Astrocyte of the hippocampus (primary cell): ENCODE measurements around the gene DNAJB13.
"Not testable (repeated sequence)": the region's sequence is repeated elsewhere in the genome, so short reads cannot be mapped to it uniquely, and the experiment has no call there.

Source experiments
- DNase-seq: peaks from one replicate; pipeline ENCODE4 v3.0.0; 2011; ENCODE audit warnings: low read depth, low spot score

DNAJB13 gene

DNA sequence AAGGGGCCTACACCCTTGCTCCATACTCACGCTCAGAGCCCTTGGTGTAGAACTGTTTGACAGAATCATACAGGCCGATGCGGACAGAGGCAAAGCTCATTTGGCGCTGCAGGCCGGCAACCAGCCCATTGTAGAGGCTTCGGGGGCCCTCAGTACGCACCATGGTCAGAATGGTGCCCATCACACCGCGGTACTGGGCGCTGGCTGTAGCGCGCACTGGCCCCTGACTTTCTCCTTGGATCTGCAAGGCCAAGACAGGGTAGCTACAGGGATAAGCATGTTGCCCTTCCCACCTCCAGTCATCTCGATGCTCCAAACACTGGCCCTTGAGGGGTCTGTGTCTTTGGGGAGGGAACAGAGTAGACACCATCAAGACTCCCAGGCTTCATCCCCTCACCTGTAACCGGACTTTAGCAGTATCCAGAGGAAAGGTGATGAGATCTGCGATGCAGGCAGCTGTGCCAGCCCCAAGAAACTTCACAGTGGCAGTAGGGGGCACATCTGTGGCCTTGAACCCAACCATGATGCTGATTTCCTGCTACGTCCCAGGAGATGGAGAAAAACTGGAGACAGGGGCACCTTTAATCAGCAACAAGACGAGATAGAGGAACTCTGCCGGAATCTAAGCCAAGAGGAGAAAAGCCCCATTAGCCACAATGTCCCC, 27.2 kb downstream of the DNAJB13 start:
- DNase-seq = no peak

DNA sequence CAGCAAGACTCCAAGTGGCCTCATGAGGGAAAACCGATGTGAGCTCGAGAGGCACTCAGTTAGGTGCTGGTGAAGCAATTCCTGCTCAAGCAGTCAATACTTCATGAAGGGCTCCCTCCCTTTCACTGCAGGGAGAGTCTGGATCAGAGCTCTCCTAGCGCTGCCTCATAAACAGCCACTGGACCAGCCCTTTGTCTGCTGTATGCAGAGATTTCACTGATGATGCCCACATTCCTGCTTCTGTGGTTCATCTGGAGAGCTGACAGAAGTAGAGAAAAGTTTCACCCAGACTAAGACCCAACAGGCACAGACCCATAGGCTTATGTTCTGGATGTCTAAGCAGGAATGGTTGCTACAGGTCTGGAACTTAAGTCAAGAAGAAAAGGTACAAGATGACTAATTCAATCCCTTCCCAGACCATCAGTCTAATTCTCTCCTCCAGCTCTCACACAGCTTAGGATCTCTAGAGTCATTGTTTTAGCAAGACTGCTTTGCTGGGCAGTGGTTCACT, 27.8 kb downstream of the DNAJB13 start:
- DNase-seq = peak; percentile 48

DNA sequence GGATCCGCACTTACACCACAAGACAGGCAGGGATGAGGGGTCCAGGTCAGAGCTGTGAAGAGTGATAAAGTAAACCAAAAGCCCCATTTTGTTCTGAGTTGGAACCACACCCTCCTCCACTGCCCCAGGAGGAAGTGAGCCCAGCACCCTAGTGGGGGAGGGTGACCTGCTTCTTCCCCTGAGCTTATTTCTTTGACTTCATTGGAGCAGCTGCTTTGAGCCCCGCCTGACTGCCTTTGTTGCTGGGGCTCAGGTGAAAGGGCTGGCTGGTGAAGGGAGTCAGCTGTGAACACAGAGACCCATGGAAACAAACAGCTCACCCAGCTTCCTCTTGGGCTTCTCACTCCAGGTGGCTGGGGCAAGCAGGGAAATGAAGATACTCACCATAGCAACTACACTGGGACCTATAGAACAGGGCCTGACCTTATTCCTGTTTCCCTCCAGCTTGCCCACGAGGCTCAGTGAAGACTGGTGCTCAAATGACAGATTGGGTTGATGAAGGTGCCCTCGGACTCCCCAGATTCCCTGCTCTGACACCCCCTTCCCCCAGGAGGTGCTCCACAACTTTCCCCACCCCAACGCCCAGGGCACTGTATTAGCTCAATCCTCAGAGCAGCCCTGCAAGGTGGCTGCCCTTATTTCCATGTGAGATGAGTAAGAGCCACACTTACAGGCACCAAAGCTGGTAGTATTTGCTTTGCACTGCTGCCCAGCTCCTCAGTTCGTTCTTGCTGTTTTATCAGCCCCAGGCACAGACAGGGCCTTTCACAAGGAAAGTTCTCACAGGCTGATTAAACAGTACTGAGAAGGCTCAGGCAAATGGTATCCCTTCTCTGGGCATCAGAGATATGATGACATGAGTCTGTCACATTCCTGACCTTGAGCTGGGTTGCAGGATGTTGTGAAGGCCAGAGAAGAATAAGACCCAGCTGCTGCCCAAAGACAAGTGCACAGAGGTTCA, 29.5 kb downstream of the DNAJB13 start:
- no peak for DNase-seq

DNA sequence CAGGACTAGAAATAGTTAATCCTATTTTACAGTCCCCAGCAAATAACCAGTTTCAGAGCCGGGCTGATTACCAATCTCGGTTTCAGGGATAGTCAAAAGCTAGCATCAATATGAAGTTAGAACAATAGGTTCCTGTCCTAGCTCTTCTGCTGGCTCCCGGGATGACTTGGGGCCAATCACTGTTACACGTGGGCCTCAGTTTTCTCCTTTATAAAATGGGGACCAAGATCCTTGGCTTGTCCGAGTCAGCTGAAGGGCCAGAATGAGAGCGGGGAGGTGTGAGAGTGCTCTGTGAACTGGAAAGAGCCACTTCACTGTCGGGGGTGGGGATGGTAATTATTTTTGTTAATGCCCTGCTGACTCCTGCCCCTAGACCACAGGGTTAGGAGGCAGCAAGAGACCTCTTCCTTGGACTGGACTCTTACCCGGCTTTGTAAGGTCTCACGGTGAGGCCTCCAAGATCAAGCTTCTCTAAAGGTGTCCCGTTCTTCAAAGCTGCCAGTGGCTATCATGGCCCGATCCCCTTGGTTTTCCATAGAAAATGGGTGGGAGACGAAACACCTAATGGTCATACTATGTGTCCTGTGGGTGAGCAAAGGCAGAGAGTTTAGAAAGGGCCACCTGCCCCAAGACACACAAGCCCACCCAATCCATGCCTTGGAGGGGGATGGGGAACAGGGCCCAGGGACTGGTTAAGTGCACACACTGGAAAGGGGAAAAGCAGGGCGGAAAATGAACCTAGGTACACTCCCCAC, 30.4 kb downstream of the DNAJB13 start:
- DNase-seq = no peak

DNA sequence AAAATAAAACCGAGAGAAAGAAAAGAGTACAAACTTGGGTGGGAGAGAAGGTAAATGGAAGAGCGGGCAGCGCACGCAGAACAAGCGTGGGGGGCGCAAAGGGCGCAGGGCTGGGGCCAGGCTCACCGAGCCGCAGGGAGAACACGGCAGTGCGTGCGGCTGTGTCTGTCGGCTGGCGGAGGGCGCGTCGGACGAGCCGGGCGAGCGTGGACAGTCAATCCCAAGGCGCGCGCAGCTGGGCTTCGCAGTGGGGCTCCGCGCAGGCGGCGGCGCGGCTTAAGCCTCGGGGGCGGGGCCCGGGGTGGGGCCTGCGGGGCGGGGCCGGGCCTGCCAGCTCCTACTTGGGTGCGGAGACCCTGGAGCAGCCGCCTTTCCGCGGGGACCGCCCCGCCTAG, 31.8 kb downstream of the DNAJB13 start, which contains the start of gene UCP2:
UCP2 (minus strand) TSS at position 249 of the 395 bp plus-strand sequence. CDS start 4,465 bp downstream, outside the sequence.
- peak; percentile 78 for DNase-seq

DNA sequence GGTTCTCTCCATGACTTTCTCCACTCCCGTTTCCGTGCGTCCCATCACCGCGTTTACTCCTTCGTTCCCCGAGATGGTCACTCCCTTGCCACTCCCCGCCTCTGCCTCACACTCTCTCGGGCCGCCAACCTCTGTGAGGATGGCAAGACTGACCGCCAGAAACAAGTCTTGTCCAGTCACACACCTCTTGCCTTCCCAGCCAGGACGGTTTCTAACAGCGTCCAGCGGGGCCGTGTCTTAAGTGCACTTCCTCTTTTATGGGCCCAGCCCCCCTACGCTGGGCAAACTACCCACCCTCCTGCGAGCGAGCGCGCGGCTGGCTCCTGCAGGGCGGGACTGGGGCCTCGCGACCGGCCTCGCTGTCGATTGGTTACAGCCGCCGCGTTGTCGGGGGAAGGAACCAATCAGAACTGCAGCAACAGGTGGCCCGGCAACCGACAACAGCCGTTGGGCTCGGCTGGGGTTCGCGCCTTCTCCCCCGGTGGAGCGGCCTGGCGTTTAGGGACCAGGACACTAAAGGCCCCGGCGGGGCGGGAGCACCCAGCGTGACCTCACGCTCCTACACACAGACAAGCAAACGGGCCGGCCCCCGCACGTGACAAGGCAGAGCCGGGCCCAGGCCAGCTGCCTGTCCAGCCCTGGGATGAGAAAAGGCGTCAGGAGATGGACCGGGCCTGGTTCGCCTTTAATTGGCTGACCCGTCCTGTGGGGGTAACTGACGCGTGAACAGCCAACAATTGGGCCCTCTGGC, 32.3 kb downstream of the DNAJB13 start:
- DNase-seq = peak; percentile 93

DNA sequence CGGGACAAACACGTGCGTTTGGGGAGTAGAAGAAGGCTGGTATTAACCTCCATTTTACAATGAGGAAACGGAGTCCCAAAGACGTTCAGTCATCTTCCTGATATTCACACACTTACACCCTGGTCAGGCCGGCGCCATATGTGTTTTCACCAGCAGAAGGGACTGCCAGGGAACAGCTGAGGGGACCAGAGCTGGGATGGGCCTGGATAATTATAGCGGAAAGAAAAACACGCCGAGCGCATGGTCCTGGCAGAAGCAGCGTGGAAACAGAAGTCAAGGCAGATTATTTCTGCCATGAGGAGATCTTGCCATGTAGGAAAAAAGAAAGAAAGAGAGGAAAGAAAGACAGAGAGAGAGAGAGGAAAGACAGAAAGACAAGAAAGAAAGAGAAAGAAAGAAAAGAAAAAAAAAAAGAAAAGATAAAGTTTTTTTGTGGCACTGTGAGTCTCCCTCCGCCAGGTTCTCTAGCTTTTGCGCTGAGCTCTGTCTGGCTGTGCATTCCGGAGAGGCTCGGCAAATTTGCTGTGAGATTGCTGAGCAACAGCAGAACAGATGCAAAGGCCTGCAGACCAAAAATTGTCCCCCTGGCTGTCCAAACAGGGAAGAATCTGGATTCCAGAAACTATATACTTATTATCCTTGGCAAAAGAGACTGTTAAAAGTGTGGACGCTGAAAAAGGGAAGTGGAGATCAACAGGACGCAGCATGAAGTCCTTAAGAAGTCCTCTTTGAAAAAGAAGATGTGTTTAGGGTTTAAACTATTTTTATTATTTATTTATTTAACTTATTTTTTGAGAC, 33.1 kb downstream of the DNAJB13 start:
- no peak for DNase-seq

DNA sequence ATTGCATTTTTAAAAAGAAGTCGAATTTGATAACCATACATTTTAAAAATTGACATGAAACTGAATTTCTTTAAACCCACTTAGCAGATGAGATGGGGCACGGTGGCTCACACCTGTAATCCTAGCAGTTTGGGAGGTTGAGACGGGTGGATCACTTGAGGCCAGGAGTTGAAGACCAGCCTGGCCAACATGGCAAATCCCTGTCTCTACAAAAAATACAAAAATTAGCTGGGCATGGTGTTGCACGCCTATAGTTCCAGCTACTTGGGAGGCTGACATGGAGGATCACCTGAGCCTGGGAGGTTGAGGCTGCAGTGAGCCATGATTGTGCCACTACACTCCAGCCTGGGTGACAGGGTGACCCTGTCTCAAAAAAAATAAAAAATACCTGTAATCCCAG, 34.8 kb downstream of the DNAJB13 start:
- not testable (repeated sequence) for DNase-seq

DNA sequence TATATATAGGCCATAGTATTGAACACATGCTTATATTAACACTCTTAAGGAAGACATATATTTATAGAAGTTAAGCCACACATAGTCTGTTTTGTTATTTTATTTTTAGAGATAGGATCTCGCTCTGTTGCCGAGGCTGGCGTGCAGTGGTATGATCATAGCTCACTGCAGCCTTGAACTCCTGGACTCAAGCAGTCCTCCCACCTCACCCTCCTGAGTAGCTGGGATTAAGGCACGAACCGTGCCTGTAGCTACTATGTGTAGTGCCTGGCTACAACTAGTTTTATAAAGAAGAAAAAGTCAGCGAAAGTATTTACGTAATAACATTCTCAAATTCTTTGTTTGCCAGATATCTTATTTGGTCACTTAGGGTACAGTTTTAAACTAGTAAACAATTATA, 37.4 kb downstream of the DNAJB13 start:
- DNase-seq = no peak

DNA sequence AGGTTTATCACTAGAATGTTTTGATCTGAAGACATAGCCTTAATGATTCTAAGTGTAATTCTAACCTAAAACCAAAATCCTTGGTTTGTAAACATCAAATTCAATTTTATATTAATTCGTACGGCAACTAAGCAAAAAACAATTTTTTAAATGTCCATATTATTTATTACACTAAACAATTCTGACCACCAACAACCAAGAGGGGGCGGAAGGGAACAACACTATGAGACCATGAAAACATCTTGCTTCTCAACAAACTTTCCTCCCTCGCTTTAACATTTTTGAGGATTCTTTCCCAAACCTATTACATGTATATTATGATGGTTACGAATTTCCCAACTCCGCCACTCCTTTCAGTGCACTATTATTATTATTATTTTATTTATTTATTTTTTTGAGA, 38.3 kb downstream of the DNAJB13 start:
- no peak for DNase-seq

DNA sequence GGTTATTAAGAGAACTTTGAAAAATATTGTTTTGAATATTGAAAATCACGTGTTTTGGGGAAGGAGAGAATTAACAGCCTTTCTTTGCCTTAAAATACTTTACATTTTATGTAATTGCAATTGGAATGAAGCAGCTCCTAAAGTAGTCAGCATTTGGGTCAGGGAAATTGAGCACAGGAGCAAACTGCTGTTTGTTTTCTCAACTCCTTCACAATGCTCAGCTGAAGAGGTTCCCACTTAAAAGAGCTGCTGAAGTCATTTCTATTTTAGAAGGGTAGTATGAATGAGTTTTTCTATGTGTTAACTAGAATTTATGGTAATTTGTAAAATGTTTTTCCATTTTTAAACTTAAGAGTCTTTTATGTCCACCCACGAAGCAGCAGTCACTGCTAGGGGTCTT, 39.9 kb downstream of the DNAJB13 start:
- no peak for DNase-seq

DNA sequence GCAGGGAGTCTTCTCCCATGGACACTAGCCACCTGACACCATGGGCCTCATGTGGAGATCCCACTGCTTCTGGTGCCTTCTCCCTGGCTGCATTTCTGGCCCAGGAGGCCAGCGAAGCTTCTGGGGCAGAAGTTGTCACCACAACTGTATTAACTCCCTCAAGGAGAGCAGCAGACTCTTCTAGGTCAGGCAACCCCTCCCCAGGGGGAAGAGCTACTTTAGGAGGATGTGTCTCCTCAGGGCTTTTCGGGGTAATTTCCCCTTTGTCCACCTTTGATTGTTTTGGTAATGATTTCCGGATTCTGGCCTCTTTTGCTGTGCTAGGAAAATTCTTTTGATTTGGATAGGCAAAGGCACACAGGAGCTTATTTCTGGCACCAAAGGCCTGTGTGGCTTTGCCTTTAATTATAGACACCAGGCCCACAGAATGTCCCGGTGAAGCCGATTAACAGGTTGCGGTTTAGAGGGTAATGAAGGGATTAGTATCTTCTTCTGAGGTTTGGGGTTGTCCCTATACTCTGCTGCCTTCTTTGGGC, 40.7 kb downstream of the DNAJB13 start:
- DNase-seq = no peak

DNA sequence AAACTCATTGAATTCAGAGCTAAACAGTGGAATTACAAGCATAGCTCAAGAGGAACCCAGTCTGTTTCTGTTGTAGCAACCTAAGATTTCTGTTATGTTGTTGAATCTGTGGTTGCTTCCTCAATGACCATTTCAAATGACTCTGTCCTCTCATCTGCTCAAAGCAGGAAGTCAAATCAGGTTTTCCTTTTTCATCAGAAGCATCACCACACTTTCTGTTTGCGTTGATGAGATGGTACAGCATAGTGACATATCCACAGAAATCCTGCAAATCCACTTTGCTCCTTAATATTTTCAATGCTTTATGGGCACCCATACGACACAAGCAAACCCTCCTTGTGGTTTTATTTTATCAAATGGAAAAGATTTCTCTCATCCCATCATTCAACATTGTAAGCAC, 44.4 kb downstream of the DNAJB13 start:
- DNase-seq = no peak

DNA sequence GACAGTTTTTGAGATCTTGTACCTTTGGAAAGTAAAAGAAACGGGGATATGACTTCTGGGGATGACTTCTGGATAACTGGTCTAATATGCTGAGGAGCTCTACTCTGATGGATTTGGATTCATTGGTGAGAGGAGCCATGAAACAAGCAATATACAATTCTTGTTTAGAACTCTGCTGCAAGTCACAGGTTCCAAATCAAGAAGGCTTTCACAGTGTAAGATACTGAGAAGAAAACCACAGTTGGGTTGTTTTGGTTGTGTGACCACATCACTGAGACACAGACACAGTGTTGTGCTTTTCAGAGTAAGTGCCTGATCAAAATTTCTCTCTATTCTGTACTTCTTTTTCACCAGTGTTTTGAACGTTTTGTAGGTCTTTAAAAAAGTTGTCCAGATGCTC, 44.9 kb downstream of the DNAJB13 start:
- DNase-seq = no peak

DNA sequence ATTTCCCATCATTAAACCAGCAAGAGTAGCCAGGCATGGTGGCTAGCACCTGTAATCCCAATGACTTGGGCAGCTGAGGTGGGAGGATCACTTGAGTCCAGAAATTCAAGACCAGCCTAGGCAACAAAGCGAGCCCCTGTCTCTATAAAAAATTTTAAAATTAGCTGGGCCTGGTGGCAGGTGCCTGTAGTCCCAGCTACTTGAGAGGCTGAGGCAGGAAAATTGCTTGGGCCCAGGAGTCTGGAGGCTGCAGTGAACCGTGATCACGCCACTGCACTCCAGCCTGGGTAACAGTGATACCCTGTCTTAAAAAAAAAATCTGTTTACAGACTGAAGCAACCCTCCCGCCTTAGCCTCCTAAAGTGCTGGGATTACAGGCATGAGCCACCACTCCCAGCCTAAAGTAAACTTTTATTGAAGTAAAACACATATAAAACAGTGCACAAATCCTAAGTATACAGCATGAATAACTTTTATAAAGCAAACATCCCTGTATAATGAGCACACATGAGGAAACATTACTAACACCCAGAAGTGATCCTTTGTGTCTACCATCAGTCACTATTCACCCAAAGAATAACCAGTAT, 45.4 kb downstream of the DNAJB13 start:
- DNase-seq = no peak

DNA sequence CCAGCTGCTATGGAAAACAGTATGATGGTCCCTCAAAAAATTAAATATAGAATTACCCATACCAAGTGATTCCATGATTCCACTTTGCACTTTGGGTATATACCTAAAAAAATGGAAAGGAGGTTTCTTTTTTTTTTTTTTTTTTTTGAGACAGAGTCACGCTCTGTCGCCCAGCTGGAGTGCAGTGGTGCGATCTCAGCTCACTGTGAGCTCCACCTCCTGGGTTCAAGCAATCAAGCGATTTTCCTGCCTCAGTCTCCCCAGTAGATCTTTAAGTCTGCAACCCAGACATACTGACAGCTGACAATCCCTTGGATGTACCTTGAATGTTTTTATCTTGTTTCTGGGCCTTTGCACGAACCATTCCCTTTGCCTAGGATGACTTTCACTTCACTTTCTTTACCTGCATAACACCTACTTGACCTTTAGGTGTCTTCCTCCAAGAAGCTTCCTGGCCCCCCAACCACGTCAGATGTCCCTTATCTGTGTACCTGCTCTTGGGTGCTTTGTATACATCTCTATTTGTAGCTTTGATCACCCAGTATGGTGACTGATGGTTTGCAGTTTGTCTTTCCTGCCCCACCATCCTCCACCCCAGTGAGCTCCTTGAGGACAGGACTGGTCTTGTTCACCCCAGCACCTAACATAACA, 46.4 kb downstream of the DNAJB13 start:
- no peak for DNase-seq

DNA sequence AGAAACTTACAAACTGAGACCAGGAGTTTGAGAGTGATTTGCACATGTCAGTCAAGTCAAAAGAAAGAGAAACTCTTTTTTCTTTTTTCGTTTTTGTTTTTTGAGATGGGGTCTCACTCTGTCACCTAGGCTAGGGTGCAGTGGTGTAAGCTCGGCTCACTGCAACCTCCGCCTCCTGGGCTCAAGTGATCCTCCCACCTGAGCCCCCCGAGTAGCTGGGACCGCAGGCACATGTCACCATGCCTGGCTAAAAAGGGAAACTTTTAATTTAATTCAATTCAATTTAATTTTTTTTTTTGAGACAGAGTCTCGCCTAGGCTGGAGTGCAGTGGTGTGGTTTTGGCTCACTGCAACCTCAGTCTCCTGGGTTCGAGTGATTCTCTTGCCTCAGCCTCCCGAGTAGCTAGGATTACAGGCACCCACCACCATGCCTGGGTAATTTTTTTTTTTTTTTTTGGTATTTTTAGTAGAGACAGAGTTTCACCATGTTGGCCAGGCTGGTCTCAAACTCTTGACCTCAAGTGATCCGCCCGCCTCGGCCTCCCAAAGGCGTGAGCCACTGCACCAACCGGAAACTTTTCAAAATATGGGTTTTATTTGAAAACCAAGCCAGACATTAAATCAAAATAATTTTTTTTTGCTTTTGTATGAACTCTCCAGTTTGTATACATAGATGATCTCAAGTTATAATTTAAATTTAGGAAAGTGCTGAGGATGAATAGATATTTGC, 48.2 kb downstream of the DNAJB13 start:
- no peak for DNase-seq

DNA sequence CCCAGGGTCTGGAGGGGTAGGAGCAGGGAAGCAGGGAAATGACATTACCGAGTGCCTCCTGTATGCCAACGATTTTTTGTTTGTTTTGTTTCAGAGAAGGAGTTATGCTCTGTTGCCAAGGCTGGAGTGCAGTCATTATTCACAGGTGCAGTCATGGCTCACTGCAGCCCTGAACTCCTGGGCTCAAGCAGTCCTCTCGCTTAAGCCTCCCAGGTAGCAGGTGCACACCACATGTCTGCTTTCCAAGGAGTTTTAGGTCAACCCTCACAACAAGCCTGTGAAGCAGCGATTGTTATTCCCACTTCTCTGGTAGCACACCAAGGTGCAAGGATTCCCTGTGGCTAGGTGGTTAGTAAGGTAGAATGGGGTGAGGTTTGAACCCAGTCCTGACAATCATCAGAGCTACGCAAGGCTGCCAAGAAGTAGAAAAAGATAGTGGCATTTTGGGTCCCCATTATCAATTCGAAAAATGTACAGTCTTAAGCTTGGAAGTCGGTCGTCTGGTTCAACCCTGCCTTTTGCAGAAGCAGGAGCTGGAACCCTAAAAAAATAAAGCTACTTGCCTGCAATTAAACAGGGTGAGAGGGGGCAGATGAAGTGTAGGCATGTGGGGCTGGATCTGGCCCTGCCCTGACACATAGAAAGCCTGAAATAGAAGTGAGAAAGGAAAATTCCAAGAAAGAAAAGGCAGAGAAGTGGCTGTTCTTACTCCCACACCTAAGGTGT, 48.9 kb downstream of the DNAJB13 start:
- DNase-seq = no peak
